Measurements from ENCODE around the gene ATP12A.

ATP12A gene

DNA sequence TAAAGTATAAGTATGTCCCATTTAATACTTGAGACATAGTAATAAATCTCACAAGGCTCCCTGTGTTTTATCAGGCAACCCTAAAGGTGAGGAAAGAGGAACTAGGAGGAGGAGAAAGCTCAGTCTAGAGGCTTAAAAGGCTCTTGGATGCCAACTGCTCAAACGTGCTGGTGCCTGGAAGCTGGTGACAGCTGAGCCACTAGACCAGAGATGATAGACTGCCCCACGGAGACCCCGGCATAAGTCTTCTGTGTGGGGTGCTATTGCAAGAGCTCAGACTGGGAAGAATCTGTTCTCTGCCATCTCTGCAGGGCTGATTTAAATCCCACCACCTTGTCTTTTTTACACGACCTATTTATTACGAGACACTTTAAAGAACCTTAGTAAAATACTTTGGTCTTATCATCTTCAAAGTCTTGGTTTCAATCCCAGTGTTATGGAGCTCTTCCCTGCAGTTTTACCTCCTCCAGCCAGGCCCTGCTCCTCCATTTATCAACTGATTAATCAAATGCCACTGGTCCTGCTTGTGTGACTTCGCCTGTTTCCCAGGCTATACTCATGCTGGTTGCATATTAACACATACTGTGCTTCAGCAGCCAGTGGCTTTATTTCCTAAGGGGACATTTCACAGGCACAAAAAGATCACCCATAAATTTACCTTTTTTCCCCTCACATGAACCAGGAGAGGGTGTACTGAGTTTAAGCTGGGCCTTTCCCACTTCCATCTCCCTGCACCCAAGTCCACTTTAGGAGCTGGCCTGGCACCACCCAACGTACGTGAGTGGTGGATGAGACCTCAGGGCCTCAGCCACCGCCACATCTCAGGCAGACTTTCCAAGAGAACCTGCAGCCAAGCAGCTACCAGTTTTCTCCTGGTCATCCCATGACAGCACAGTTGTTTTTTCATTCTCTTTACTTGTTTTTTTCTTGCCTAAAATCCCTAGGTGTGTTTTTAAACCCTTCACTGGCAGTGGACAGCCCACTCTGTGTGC is 7.8 kb upstream of the ATP12A start:
- TF ChIP-seq, protein P1, sequence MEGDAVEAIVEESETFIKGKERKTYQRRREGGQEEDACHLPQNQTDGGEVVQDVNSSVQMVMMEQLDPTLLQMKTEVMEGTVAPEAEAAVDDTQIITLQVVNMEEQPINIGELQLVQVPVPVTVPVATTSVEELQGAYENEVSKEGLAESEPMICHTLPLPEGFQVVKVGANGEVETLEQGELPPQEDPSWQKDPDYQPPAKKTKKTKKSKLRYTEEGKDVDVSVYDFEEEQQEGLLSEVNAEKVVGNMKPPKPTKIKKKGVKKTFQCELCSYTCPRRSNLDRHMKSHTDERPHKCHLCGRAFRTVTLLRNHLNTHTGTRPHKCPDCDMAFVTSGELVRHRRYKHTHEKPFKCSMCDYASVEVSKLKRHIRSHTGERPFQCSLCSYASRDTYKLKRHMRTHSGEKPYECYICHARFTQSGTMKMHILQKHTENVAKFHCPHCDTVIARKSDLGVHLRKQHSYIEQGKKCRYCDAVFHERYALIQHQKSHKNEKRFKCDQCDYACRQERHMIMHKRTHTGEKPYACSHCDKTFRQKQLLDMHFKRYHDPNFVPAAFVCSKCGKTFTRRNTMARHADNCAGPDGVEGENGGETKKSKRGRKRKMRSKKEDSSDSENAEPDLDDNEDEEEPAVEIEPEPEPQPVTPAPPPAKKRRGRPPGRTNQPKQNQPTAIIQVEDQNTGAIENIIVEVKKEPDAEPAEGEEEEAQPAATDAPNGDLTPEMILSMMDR (IDR thresholded peaks at IDR 0.05; ENCODE audit: extremely low read depth, missing control alignments) = no peak
- no peak for DNase-seq (ENCODE audit: low spot score)

DNA sequence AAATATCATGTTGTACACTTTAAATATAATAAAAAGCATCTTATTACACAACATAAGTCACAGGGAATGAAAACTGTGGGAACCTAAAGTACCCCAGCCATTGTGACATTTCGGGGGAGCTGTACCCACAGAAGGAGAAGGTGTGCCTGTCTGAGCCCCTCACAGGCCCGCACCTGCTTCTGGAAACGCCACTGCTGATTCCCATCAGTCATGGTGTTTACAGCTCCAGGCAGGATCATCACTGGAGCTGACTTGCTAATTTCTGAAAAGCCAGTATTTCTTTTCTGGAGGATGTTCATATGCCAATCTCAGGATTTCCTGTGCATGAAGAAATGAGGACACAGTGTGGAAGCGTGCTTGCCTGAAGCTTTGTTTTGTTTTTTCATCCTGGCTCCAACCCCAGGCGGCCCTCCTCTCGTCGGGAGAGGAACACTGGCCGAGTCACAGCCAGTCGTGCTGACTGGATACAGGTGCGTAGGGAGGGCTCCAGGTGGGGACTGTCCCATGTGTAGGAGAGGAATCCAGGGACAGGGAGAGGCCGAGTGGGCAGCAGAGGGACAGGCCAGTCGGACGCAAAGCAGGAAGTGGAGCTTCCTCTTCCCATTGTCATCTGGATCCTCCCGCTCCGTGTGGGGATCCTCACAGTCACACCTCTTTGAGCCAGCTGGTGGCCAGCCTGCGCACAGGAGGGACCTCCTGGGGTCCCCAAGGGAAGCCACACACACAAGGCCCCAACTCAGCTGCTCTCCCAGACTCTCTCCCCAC is 4.2 kb upstream of the ATP12A start:
- no peak for DNase-seq (ENCODE audit: low spot score)
- TF ChIP-seq, protein P1 (IDR thresholded peaks at IDR 0.05; ENCODE audit: extremely low read depth, missing control alignments) = no peak

DNA sequence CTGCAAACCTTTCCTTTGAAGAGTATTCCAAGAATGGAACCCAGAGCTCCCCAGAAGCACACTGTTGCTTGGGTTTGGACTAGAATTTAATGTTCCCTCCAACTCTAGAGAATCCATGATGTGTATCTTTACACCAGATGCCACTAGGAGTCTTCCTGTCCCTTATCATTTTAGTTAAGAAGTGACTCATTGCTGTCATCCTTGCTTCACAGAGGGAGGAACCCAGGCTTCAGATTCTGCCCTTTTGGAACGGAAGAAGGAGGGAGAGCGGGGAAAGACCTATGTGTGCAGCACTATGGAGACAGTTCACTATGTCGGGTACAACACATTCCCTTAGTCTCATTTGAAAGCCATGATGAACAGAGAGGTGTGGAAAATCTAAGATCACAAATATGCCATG is 2.1 kb upstream of the ATP12A start:
- TF ChIP-seq, protein P1 (IDR thresholded peaks at IDR 0.05; ENCODE audit: extremely low read depth, missing control alignments) = no peak
- DNase-seq (ENCODE audit: low spot score) = no peak

DNA sequence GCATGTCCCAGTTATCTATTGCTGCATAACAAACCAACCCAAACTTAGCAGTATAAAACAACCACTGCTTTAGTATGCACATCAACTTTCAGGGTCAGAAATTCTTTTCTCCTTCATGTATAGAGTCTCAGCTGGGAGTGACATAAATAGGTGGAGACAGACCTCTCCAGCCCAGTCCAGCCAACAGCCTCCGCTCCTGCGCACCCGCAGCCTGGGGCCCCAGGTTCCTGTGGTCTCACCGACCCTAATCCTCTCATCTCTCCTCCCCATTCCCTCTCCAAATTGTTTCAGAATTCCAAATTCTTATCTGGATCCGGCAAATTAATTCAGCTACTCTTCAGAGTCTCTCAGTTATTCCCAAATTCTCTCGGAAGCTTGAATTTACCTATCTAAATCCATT is 522 bp upstream of the ATP12A start:
- TF ChIP-seq, protein P1 (IDR thresholded peaks at IDR 0.05; ENCODE audit: extremely low read depth, missing control alignments) = no peak
- no peak for DNase-seq (ENCODE audit: low spot score)

DNA sequence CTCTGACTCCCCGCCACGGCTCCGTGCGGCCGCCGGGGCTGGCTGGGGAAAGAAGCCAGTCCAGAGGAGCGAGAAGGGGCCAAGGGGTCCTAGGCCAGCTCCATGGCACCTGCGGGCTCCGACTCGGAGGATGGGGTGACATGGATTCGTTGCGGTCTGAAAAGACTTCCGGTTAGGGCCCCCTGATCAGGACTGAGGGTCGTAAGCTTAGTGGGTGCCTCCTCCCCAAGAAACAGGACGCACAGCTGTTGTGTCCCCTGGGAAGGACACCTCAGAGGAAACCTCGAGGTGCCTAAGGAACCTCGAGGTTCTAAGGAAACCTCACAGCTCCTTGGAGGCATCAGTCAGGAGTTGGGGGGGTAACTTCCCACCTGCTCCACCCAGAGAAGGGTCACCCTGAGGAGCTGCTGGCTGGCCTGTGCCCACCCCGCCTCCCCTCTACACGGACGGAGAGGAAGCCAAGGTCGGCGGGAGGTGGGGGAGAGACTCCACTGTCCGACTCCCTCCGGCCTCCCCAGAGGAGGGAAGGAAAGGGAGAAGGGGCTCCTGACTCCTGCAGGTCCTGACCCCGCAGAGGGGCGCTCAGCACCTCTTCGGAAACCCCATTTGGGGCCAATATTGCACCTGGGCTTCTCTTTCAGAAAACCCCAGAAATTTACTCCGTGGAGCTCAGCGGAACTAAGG is 855 bp downstream of the ATP12A start:
- TF ChIP-seq, protein P1 (IDR thresholded peaks at IDR 0.05; ENCODE audit: extremely low read depth, missing control alignments) = no peak
- DNase-seq (ENCODE audit: low spot score) = no peak

DNA sequence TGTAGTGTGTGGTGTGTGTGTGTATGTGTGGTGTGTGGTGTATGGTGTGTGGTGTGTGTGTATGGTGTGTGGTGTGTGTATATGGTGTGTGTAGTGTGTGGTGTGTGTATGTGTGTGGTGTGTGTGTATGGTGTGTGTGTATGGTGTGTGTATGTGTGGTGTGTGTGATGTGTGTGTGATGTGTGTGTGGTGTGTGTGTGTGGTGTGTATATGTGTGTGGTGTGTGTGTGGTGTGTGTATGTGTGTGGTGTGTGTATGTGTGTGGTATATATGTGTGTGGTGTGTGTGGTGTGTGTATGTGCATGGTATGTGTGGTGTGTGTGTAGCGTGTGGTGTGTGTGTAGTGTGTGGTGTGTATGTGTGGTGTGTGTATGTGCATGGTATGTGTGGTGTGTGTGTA is 1.7 kb downstream of the ATP12A start:
- no peak for DNase-seq (ENCODE audit: low spot score)
- TF ChIP-seq, protein P1 (IDR thresholded peaks at IDR 0.05; ENCODE audit: extremely low read depth, missing control alignments) = no peak

All from GM20000 (cell line).